ENCODE data around the gene IFFO2.

The IFFO2 gene

GRCh38 chr1:18878538-18879214 lies 77.8 kb downstream of the IFFO2 start:
- Histone ChIP-seq H3K27me3 (ENCODE audit: insufficient read depth, low read length) (no peaks in the 10 kb centered on the region), H2AFZ (ENCODE audit: insufficient read depth, low read length, poor library complexity) (no peak overlapping the region), H3K14ac (ENCODE audit: low read length) (no peak overlapping the region), H3K4me1 (ENCODE audit: control insufficient read depth in 1 of 2, insufficient read depth in 2 of 2, low read length in 2 of 2) (no peaks in the 10 kb centered on the region), H3K9me3 (ENCODE audit: insufficient read depth, low read depth, low read length) (peaks cover 2% of the 10 kb centered on the region), H2AK5ac (ENCODE audit: low read length) (no peak overlapping the region), H4K12ac (ENCODE audit: low read depth, low read length) (no peak overlapping the region), H2BK120ac (ENCODE audit: insufficient read depth, low read length, poor library complexity) (no peak overlapping the region), H3K18ac (ENCODE audit: low read length) (no peak overlapping the region), H2BK5ac (ENCODE audit: low read depth, low read length, poor library complexity) (no peak overlapping the region), H3K36me3 (ENCODE audit: control insufficient read depth in 1 of 2, insufficient read depth in 2 of 2, low read length in 2 of 2) (peaks cover 68 to 77% of the 10 kb centered on the region in 2 experiments), H3K9ac (ENCODE audit: low read length) (no peak overlapping the region), H4K91ac (ENCODE audit: low read depth, low read length) (no peak overlapping the region), H3K79me2 (ENCODE audit: control insufficient read depth, insufficient read depth, low read length, poor library complexity) (no peaks in the 10 kb centered on the region), H3K4ac (ENCODE audit: low read depth, low read length) (no peak overlapping the region), H3K23ac (ENCODE audit: low read length) (no peak overlapping the region), H4K8ac (ENCODE audit: low read depth, low read length) (no peak overlapping the region), H3K27ac (ENCODE audit: low read depth, low read length) (no peak overlapping the region), H3K4me2 (ENCODE audit: low read length) (no peak overlapping the region), H3K79me1 (ENCODE audit: low read length) (no peaks in the 10 kb centered on the region), H2BK12ac (ENCODE audit: low read length) (no peak overlapping the region), H3K4me3 (ENCODE audit: low read depth, low read length) (no peak overlapping the region)
- DNase-seq, result no peak
- no CpG with 5 or more reads among the region's 12 CpGs for WGBS (ENCODE audit: extremely low coverage, insufficient coverage, insufficient read length)

DNA sequence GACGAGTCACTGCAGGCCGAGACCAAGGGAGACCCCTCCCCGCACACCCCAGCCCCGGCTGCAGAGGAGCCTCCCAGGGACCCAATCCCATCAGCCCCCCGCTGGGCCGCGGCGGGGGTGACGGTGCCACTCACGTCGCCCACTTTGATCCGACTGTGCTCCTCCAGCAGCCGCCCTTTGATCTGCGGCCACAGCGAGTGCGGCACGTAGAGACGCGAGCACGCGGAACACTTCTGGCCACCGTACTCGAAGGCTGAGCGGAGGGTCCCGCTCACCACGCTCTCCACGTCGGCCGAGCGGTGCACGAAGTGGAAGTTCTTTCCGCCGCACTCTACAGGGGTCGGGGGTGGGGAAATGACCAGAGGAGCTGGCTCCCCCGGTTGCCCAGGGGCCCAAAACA lies 79.2 kb downstream of the IFFO2 start:
- no peak overlapping the region for H3K4me3 ChIP-seq (ENCODE audit: low read depth, low read length)
- no peaks in the 10 kb centered on the region for H3K27me3 ChIP-seq (ENCODE audit: insufficient read depth, low read length)
- H2AK5ac ChIP-seq (ENCODE audit: low read length), result no peak overlapping the region
- H2BK12ac ChIP-seq (ENCODE audit: low read length), result no peak overlapping the region
- no peak overlapping the region for H4K91ac ChIP-seq (ENCODE audit: low read depth, low read length)
- WGBS (ENCODE audit: extremely low coverage, insufficient coverage, insufficient read length), result no CpG with 5 or more reads among the region's 35 CpGs
- no peak overlapping the region for H3K4ac ChIP-seq (ENCODE audit: low read depth, low read length)
- peaks cover 2% of the 10 kb centered on the region for H3K9me3 ChIP-seq (ENCODE audit: insufficient read depth, low read depth, low read length)
- no peaks in the 10 kb centered on the region for H3K4me1 ChIP-seq (ENCODE audit: control insufficient read depth in 1 of 2, insufficient read depth in 2 of 2, low read length in 2 of 2)
- no peak overlapping the region for H2BK5ac ChIP-seq (ENCODE audit: low read depth, low read length, poor library complexity)
- H3K36me3 ChIP-seq (ENCODE audit: control insufficient read depth in 1 of 2, insufficient read depth in 2 of 2, low read length in 2 of 2), result peaks cover 68 to 77% of the 10 kb centered on the region in 2 experiments
- no peak overlapping the region for H4K12ac ChIP-seq (ENCODE audit: low read depth, low read length)
- H3K79me1 ChIP-seq (ENCODE audit: low read length), result no peaks in the 10 kb centered on the region
- H3K4me2 ChIP-seq (ENCODE audit: low read length), result no peak overlapping the region
- H2AFZ ChIP-seq (ENCODE audit: insufficient read depth, low read length, poor library complexity), result no peak overlapping the region
- no peaks in the 10 kb centered on the region for H3K79me2 ChIP-seq (ENCODE audit: control insufficient read depth, insufficient read depth, low read length, poor library complexity)
- no peak overlapping the region for H4K8ac ChIP-seq (ENCODE audit: low read depth, low read length)
- DNase-seq, result no peak
- no peak overlapping the region for H3K23ac ChIP-seq (ENCODE audit: low read length)
- H3K14ac ChIP-seq (ENCODE audit: low read length), result no peak overlapping the region
- no peak overlapping the region for H2BK120ac ChIP-seq (ENCODE audit: insufficient read depth, low read length, poor library complexity)
- no peak overlapping the region for H3K27ac ChIP-seq (ENCODE audit: low read depth, low read length)
- H3K18ac ChIP-seq (ENCODE audit: low read length), result no peak overlapping the region
- H3K9ac ChIP-seq (ENCODE audit: low read length), result no peak overlapping the region

DNA sequence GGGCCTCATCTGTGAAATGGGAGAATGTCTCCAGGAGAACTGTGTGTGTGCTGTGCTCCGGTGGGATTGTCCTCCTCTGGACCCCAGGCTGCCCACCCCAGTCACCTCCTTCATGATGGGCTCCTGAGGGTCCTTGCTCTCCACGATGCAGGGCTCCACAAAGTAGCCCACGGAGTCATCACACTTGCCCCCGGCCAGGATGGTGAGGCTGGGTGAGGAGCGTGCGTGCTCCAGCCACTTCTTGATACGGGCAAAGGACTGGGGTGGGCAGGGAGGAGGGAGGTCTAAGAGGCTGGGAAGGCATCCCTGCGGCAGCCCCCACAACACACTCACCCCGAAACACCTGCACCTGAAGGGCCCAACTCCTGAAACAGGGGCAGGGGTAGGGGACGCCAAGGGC lies 80.3 kb downstream of the IFFO2 start:
- DNase-seq, result no peak

DNA sequence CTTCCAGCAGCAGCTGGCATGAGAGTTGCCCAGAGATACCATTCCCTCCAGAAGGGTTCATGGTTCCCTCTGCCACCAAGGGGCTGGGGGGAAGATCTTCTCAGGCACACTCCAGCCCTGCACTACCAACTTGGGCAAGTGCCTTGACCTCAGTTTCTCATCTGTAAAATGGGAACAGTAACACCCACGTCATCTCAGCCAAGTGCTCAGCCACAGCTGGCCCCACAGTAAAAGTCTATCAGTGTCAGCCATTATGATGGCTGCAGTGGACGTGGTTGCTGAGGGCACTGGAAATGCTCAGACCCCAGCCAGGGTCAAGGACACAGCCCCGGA lies 80.7 kb downstream of the IFFO2 start:
- no peak overlapping the region for H3K4ac ChIP-seq (ENCODE audit: low read depth, low read length)
- H3K23ac ChIP-seq (ENCODE audit: low read length), result no peak overlapping the region
- no peak overlapping the region for H4K91ac ChIP-seq (ENCODE audit: low read depth, low read length)
- H2BK120ac ChIP-seq (ENCODE audit: insufficient read depth, low read length, poor library complexity), result no peak overlapping the region
- H2BK12ac ChIP-seq (ENCODE audit: low read length), result no peak overlapping the region
- H3K18ac ChIP-seq (ENCODE audit: low read length), result no peak overlapping the region
- WGBS (ENCODE audit: extremely low coverage, insufficient coverage, insufficient read length), result no CpG with 5 or more reads among the region's 3 CpGs
- DNase-seq, result no peak
- H3K36me3 ChIP-seq (ENCODE audit: control insufficient read depth in 1 of 2, insufficient read depth in 2 of 2, low read length in 2 of 2), result peaks cover 61 to 72% of the 10 kb centered on the region in 2 experiments
- H3K79me1 ChIP-seq (ENCODE audit: low read length), result no peaks in the 10 kb centered on the region
- no peak overlapping the region for H3K9ac ChIP-seq (ENCODE audit: low read length)
- no peak overlapping the region for H4K8ac ChIP-seq (ENCODE audit: low read depth, low read length)
- no peak overlapping the region for H3K4me3 ChIP-seq (ENCODE audit: low read depth, low read length)
- H2BK5ac ChIP-seq (ENCODE audit: low read depth, low read length, poor library complexity), result no peak overlapping the region
- H3K27ac ChIP-seq (ENCODE audit: low read depth, low read length), result no peak overlapping the region
- no peaks in the 10 kb centered on the region for H3K9me3 ChIP-seq (ENCODE audit: insufficient read depth, low read depth, low read length)
- H3K27me3 ChIP-seq (ENCODE audit: insufficient read depth, low read length), result no peaks in the 10 kb centered on the region
- H3K79me2 ChIP-seq (ENCODE audit: control insufficient read depth, insufficient read depth, low read length, poor library complexity), result no peaks in the 10 kb centered on the region
- H3K4me2 ChIP-seq (ENCODE audit: low read length), result no peak overlapping the region
- no peak overlapping the region for H2AFZ ChIP-seq (ENCODE audit: insufficient read depth, low read length, poor library complexity)
- no peak overlapping the region for H3K14ac ChIP-seq (ENCODE audit: low read length)
- no peak overlapping the region for H2AK5ac ChIP-seq (ENCODE audit: low read length)
- no peak overlapping the region for H4K12ac ChIP-seq (ENCODE audit: low read depth, low read length)
- no peaks in the 10 kb centered on the region for H3K4me1 ChIP-seq (ENCODE audit: control insufficient read depth in 1 of 2, insufficient read depth in 2 of 2, low read length in 2 of 2)

More for the DNA sequence above, 80.3 kb downstream of the IFFO2 start:
- H3K27ac ChIP-seq (ENCODE audit: low read depth, low read length), result no peak overlapping the region
- no peaks in the 10 kb centered on the region for H3K79me2 ChIP-seq (ENCODE audit: control insufficient read depth, insufficient read depth, low read length, poor library complexity)
- H3K9ac ChIP-seq (ENCODE audit: low read length), result no peak overlapping the region
- H3K4ac ChIP-seq (ENCODE audit: low read depth, low read length), result no peak overlapping the region
- no peak overlapping the region for H3K14ac ChIP-seq (ENCODE audit: low read length)
- H2AK5ac ChIP-seq (ENCODE audit: low read length), result no peak overlapping the region
- no peak overlapping the region for H3K23ac ChIP-seq (ENCODE audit: low read length)
- H2BK5ac ChIP-seq (ENCODE audit: low read depth, low read length, poor library complexity), result no peak overlapping the region
- no CpG with 5 or more reads among the region's 10 CpGs for WGBS (ENCODE audit: extremely low coverage, insufficient coverage, insufficient read length)
- no peak overlapping the region for H3K4me3 ChIP-seq (ENCODE audit: low read depth, low read length)
- no peak overlapping the region for H2BK12ac ChIP-seq (ENCODE audit: low read length)
- H4K12ac ChIP-seq (ENCODE audit: low read depth, low read length), result no peak overlapping the region
- no peak overlapping the region for H4K8ac ChIP-seq (ENCODE audit: low read depth, low read length)
- no peaks in the 10 kb centered on the region for H3K27me3 ChIP-seq (ENCODE audit: insufficient read depth, low read length)
- H3K18ac ChIP-seq (ENCODE audit: low read length), result no peak overlapping the region
- no peaks in the 10 kb centered on the region for H3K79me1 ChIP-seq (ENCODE audit: low read length)
- no peaks in the 10 kb centered on the region for H3K9me3 ChIP-seq (ENCODE audit: insufficient read depth, low read depth, low read length)
- H3K4me1 ChIP-seq (ENCODE audit: control insufficient read depth in 1 of 2, insufficient read depth in 2 of 2, low read length in 2 of 2), result no peaks in the 10 kb centered on the region
- H4K91ac ChIP-seq (ENCODE audit: low read depth, low read length), result no peak overlapping the region
- no peak overlapping the region for H3K4me2 ChIP-seq (ENCODE audit: low read length)
- no peak overlapping the region for H2BK120ac ChIP-seq (ENCODE audit: insufficient read depth, low read length, poor library complexity)
- H3K36me3 ChIP-seq (ENCODE audit: control insufficient read depth in 1 of 2, insufficient read depth in 2 of 2, low read length in 2 of 2), result peaks cover 65 to 77% of the 10 kb centered on the region in 2 experiments
- H2AFZ ChIP-seq (ENCODE audit: insufficient read depth, low read length, poor library complexity), result no peak overlapping the region

All from trophoblast cell (in vitro differentiated cells and primary cell).